ENCODE results near the gene HOXD3.

HOXD3 gene

GRCh38 chr2:176121190-176122051 lies 35.7 kb upstream of the HOXD3 start:
- DNase-seq: no peak

GRCh38 chr2:176122052-176122682 lies 34.9 kb upstream of the HOXD3 start:
- no peak for DNase-seq

GRCh38 chr2:176122683-176123410 lies 34.3 kb upstream of the HOXD3 start, which contains the start of gene HOXD9:
TSS of gene HOXD9 (plus strand) at chr2:176122719. CDS start at chr2:176122769, 50 bp downstream.
- DNase-seq: no peak

GRCh38 chr2:176123411-176124109 lies 33.5 kb upstream of the HOXD3 start:
- DNase-seq: no peak

- no peak for DNase-seq
These were observed 32.8 kb upstream of the HOXD3 start for GRCh38 chr2:176124110-176124946.

GRCh38 chr2:176124947-176125771 lies 31.9 kb upstream of the HOXD3 start:
- DNase-seq: no peak

- DNase-seq: no peak
These were observed 31.4 kb upstream of the HOXD3 start for GRCh38 chr2:176125772-176126054.

GRCh38 chr2:176126929-176127773 lies 30.0 kb upstream of the HOXD3 start:
- DNase-seq: peak; percentile 40 to 42

- no peak for DNase-seq
These were observed 29.4 kb upstream of the HOXD3 start for GRCh38 chr2:176127774-176128072.

- no peak for DNase-seq
These were observed 28.7 kb upstream of the HOXD3 start for GRCh38 chr2:176128172-176128981.

- DNase-seq: no peak
These were observed 27.9 kb upstream of the HOXD3 start, which contains the start of gene HOXD8 for GRCh38 chr2:176128982-176129796. TSS of gene HOXD8 (plus strand) at chr2:176129705. CDS start at chr2:176130367, 662 bp downstream.

GRCh38 chr2:176129813-176130146 lies 27.3 kb upstream of the HOXD3 start:
- no peak for DNase-seq

GRCh38 chr2:176130147-176130956 lies 26.8 kb upstream of the HOXD3 start:
- no peak for DNase-seq

- DNase-seq: no peak
These were observed 25.9 kb upstream of the HOXD3 start for GRCh38 chr2:176130957-176131847.

- no peak for DNase-seq
These were observed 25.3 kb upstream of the HOXD3 start for GRCh38 chr2:176131848-176132158.

GRCh38 chr2:176132205-176133171 lies 24.6 kb upstream of the HOXD3 start:
- DNase-seq: no peak

Data from hippocampal formation (tissue), 2 donors.